HT1080 (cell line): ENCODE results near the gene NPLOC4. TPM values are rescaled to one million over a fixed set of nuclear protein-coding genes. Genes with fewer than 3 reads are reported as not detected.

Source experiments
- DNase-seq: peaks from one replicate; pipeline ENCODE4 v3.0.0-alpha.2; 2015; ENCODE audit warnings: low read depth
- total RNA-seq: library from RNA; depleted of rRNA; stranded (reverse); fragments of >200 nt; shearing (Covaris generic); gene quantifications from 2 replicates; pipeline ENCODE4 v1.2.3, GENCODE V29; 2014

NPLOC4 gene
- total RNA-seq, 1 experiment from 2014 or later = 83.9 TPM

DNA sequence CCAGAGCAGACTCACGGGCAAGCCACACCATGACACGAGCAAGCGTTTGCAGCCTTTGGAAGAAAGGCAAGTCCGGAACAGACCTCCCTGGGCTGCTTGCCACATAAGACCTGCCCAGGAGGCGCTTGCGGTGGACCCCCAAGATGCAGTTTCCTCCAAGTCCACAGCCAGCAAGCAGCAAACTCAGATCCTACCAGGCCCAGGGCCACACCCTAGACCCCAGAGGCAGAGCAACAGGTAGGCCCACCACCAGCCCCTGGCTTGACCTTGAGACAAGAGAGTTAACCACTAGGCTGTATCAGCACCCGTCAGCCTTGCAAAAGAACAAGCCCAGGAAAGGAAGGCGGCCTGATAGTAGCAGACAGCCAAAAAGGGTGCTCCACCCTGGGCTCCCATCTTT, 87.1 kb downstream of the NPLOC4 start:
- DNase-seq = no peak

DNA sequence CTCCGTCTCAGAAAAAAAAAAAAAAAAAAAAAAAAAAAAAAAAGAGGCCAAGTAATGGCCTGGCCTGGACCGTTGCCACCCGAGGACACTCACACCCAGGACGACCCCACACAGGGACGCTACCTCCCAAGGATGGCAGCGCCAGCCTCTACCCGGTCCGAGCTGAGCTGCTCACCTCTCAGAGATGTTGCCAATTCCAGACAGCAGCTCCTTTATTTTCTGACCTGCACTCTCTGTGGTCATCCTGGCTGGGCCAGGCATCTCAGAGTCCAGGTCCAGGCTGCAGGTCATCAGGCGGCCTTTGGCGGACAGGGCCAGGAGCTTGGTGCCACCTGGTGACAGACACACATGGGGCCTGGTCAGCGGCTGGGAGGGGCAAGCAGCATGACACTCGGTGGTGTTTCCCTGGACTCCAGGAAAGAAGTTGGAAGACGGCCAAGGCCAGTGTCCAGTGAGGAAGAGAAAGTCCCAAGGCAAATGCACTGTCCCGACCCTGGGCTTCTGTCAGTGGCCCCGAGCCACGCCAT, 87.8 kb downstream of the NPLOC4 start:
- DNase-seq = no peak

DNA sequence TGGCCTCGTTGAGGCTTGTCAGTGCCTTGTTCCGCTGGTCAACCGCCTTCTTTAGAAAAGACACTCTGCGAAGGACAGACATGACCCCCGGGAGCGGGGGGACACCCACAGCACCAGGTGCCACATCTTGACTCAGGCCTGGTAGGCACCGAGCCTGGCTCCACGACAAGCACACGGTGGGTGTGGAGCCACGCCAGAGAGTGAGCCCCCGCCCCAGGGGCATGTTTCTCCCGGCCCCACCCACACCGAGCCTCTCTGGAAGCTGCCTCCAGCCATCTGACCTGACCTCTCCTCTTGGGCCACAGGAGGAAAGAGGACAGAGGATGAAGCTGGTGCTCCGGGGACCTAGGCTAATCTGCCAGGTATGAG, 89.3 kb downstream of the NPLOC4 start:
- no peak for DNase-seq

DNA sequence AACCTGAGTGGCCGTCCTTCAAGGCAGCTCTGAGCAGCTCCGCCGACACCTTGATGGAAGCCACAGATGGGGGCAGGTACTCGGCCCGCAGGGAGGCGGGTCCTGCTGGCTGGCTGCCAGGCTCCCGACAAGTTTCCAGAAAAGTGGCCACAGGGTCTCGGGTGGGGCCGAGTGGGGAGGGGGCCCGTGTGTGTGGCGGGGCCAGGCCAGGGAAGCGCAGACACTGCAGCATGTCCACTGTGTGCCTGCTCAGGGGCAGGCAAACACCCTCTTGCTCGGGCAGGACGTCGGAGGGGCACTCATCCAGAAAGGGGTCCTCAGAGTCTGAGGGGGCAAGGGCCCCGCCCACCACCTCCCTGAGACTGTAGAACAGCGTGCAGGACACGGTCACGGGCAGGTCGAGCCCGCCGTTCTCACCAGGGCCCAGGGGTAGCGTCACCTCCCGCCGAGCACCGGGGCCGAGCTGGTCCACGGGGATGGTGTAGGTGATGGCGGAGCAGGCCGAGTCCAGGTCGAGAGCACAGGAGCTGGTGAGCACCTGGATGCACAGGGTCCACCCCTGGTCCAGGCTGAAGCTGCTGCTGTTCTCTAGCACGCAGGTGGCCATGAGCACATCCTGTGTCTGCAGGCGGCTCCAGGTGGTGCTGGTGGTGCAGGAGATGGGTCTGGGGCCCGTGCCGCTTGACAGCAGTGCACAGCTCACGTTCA, 89.9 kb downstream of the NPLOC4 start:
- no peak for DNase-seq

DNA sequence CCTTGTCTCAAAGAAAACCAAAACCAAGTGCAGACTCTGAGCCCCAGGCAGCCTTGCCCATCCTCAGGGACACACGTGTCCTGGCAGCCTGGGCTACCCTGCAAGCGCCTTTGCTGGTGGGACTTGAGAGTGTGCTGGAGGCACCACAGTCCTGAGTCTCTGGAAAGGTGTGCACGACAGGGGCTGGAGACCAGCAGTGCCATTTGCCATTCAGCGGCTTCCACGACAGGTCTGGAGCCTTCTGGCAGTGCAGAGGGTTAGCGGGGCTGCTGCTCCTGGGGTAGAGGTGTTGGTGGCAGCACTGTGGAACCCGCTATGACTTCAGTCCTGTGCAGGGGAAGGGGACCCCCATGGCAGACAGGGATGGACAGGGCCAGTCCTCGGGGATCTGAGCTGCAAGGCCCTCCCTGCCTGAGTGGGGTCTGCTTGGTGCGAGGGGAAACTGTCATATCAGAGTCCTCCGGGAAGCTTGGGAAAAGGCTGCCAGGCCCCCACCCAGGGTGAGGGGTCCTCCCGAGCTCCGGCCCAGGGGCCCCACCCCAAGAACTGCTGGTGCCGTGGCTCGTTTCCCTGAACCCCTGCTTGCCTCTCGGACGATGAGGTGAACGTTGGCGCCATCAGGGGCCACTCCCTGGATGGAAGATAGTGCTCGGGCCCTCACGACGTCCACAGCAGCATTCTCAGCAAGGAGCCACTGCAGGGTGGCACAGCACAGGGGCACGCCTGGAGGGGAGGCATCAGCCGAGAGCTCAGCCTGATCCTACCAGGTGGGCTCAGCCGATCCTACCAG, 91.6 kb downstream of the NPLOC4 start:
- no peak for DNase-seq

DNA sequence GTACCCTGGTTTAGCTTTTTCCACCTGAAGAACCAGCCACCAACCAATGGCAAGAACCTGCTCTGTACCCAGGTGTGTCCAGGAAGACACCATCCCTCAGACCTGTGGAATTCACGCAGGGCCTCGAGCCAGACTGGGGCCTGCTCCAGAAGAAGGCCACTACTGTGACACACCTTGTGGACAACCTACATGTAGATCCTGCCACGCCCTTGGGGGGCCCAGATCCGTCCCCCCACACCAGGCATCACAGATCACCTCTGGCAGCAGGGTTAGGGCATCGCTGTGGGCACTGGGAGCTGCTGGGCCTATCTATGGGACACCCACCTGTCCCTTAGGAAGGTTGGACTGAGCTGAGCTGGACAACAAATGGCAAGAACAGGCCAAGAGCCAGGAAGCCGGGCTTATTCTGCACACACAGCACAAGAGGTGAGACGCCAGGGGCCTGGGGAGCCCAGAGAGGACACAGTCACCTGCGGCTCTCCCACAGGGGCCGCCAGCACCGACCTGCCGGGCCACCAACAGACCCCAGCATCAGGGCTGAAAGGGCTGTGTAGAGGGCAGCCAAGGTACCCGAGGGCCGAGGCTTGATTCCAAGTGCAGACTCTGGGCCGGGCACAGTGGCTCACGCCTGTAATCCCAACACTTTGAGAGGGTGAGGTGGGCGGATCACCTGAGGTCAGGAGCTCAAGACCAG, 92.5 kb downstream of the NPLOC4 start:
- DNase-seq = no peak

DNA sequence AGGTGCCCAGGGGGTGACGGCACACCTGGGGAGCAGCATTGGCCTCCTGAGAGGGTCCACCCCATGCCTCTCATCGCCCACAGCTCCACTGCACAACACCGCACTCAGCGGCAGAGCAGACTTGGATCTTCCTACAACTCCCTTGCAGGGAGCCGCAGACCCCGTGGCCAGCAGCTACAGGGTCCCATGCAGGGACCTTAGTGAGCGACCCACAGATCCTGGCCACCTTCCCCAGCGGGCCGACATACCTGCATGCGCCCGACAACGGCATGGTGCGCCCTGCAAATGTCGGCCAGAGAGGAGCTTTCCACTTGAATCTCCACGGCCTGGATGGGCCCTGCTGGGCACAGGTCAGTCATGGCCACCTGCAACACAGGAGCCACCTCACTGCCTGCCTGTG, 93.2 kb downstream of the NPLOC4 start:
- no peak for DNase-seq

DNA sequence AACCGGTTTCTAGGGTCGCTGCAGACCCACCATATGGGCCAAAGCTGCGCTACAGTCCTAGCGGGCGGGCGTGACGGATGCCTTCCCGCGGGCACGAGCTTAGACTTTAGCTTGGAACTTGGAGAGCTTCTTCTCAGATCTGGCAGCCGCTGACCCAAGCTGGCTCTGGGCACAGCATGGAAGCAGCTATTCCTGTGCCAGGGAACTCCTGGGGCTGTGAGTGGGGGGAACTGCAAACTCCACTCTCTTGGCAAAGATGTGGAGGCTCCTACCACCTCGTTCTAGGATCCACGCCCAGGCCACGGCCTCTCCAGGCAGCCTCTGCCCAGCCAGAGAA, 93.6 kb downstream of the NPLOC4 start:
- DNase-seq = no peak

DNA sequence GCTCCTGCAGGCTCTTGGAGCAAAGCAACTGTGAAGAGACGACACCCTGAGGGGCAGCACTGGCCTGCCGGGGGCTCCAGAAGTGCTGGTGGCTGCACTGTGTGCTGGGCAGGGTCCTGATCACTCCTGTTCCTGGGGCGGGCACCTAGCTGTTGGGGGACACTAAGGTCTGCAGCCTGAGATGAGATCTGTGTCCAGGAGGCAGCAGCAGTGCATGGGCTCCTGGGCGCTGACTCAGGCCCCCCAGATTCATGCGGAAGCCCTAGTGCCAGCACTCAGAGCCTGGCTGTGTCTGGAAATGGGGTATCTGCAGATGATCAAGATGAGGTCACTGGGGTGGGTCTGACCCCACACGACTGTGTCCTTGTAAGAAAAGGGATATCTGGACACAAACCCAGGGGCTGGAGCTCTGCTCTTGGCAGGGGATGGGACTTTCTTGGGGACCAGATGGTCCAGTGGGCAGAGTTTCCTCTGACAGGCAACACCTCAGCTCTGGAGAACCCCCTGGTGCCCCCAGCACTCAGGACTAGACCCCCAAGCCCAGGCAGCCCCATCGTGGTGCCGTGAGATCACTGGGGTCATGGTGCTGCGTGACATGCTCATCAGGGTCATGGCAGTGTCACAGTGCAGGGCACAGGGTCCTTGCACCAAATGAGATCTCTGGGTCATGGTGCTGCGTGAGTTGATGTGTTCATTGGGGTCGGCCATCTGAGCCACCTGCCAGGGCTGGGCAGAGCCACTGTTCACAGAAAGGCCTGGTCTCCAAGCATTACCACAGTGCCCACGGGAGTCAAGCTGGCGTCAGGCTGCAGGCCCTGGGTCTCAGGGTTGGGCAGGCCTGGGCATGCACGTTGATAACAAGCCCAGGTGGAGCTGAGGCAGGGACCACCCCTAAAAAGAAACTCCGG, 94.2 kb downstream of the NPLOC4 start:
- DNase-seq = no peak

DNA sequence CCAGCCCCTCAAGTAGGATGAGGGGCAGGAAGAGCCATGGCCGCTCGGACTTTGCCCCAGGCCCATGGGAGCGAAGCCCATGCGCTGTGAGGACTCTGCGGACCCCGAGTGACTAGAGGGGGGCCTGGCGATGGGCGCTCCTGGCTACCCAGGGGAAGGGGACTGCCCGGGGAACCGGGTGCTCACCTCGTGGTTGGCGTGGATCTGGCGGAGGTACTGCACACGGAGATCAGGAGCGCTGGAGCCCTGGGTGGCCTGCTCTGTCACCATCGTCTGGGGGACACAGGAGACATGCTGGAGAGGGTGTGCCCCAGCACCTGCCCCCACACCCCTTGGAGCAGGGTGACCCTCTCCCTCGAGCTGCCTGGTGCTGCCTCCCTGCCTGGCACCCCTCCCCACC, 95.8 kb downstream of the NPLOC4 start:
- DNase-seq = no peak

DNA sequence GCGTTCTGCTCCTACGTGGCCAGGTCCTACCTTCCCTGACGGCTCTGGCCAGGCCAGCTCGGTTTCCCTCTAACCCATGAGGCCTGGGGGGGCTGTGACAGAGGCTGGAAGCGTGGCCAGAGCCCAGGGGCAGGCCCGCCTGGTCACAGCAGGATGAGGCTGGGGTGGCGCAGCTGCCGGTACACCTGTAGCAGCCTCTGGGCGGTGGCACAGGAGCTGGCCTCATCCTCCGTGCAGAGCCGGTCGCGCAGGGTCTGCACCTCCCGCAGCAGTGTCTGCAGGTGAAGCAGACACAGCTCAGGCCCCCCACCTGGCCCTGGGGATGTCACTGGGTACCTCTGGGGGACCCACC, 96.3 kb downstream of the NPLOC4 start:
- DNase-seq = no peak

DNA sequence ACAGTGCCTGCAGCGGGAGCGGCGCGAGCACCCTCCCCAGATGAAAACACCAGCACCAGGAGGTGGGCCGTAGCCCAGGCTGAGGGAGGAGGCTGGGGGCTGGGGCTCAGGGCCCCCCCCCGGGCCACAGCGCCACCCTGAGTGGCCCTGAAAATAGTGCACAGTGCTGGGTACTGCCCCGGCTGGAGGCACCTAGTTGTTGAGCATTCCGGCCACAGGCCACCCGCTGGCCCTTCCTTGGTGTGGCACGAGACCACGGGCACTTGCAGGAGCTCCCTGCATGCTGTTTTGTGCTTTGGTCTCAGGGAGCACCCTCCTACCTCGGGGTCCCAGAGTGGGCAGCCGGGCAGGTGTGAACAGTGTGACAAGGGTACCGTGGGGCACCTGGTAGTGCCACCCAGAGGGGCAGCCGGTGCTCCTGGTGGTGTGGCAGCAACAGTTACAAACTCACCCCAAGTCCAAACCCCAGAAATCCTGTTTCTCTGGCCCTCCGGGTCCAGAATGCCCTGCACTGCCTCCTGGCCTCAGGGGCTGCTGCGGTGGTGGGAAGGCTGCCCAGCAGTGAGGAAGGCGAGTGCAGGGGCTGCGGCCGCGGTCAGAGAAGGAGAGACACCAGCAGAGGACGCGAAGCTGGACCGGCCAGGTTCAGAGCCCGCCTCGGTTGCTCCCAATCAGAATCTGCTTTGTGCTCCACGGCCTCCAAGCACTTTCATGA, 96.8 kb downstream of the NPLOC4 start:
- DNase-seq = no peak

DNA sequence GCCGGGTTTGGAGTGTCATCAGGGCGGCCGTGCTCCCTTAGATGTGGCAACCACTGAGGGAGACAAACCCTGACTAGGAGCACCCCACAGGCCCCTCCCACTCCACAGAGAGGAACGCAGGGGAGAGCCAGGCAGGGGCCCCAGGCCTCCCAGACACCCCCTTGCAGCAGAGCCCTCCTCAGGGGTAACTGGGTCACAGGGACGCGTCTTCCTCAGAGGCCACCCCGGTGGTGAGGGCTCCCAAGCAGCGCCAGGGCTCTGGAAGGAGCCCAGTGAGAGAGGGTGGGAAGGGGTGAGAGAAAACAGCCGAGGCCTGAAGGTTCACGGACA, 97.4 kb downstream of the NPLOC4 start:
- DNase-seq = no peak

DNA sequence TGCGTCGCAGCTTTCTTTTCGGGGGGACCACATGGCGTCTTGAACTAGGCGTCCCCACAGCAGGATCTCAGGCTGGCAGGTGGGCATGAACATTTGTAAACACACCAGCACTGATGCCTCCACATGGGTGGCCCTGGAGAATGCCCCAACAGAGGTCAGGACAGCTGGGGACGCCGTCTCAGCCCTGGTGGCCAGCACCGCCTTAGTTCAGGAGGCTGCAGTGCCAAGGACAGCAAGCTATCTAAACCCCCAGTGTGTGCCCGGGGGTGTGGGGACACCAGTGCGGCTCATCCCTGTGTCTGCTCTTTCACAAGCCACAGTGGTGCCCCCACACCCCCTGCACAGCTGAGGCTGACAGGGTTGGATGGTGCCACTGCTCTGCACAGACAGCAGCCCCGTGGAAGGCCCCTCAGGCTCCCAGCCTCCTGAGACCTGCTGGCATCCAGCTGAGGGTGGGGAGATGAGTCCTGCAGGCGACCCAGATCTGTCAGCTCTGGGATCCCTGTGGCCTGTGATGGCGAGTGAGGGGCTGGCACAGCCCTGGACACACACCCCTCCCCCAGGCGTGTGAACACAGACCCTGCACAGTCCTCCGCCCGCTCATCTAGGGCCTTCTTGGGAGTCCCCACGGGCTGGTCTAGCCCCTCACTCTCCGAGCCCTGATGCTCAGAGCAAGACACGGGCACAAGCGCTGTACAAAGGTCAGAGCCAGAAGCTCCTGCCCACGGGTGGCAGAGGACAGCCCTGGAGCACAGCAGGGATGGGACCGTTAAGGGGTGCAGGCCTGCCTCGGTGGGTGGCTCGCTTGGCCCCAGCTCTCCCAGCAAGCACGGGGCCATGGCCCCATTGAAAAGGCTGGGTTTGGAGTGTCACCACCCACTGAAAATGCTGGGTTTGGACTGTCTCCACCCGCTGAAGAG, 98.0 kb downstream of the NPLOC4 start:
- DNase-seq = no peak

DNA sequence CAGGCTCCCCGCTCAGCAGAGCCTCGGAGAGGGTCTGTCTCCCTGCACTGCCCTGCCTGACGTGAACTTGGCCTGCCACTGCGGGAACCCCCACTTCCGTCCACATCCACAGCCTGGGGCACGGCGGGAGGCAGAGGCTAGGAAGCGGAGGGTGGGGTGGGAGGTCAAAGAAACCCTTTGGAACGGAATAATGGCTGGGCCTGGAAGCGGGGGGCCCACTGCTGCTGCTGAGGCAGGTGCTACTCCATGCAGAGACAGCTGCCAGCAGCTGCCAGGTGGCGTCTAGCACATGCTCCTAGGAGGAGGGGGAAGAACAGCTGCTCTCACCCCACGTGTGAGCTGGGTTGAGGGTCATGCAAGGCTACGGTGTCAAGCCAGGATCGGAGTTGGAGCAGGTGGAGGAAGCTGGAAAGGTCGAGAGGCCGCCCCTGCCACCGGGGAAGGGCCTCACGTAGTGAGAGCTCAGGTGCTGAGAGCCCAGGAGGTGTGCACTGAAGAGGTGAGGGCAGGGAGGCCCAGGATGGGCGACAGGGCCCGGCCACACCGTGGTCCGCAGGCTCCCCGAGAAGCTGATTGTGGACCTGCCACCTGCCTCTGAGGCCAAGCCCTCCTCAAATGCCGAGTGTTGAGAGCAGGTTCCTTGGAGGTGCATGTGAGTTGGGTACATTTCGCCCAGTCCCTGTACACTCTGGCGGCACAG, 98.9 kb downstream of the NPLOC4 start:
- no peak for DNase-seq

DNA sequence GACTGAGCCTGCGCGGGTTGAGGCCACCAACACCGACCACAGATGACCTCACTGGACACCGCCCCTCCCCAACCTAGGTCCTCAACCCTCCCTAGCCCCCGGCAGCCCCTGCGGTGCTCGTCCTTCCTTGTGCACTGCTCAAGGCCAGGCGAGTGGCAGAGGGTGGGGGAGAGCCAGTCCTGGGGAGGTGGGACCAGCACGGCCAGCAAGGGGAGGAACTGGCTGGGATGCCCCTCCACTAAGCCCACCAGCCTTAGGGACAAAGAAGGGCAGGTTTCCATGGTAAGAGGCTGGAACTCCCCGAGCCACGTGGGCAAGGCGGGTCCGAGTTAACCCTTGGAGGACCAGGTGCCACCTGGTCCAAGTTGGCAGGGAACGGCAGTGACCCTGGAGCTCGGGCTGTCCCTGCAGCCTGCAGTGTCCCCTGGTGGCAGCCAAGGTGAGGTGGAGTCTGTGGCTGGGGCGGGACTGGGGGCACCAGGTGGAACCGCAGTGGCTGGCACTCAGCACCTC, 99.5 kb downstream of the NPLOC4 start:
- DNase-seq = no peak

DNA sequence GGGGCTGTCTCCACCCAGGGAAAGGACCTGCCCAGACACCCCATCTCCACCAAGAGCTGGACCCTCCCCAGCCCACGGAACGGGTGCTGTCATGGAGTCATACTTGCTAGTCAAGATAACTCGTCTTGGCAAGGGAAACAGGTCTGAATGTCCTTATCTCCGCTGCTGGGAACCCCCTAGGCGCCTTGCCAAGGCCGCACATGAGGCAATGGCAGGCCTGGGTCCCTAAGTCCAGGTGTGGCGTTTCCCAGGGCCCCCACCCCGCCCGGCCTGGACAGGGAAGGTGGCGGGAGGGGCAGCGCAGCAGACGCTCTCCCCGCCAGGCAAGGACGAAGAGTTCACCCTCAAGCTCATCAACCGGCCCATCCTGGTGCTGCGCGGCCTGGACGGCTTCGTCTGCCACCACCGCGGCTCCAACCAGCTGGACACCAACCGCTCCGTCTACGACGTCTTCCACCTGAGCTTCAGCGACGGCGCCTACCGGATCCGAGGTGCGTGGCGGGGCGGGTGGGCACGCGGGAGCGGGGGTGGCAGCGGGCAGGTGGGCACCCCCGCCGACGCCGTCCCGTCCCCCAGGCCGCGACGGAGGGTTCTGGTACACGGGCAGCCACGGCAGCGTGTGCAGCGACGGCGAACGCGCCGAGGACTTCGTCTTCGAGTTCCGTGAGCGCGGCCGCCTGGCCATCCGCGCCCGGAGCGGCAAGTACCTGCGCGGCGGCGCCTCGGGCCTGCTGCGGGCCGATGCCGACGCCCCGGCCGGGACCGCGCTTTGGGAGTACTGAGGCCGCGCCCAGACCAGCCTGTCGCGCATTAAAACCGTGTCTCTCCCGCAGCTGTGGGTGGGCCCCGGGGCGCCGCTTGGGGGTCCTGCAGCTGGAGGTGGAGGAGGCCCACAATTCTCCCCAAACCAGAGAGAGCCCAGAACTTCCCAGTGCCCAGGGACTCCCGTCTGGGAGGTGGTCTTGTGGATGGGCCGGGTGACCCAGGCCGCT, 100.3 kb downstream of the NPLOC4 start:
- no peak for DNase-seq
